ENCODE measurements around the gene ZBTB5.
"Not testable (repeated sequence)": the region's sequence is repeated elsewhere in the genome, so short reads cannot be mapped to it uniquely, and the experiment has no call there.

Gene ZBTB5

GRCh38 chr9:37465249-37466036 is at the start of gene ZBTB5:
Gene ZBTB5, minus strand, starts transcription at chr9:37465450. Its CDS starts 22,899 bp downstream, at chr9:37442551.
- peak within 1 kb of the TSS; percentile 92 for H3K4me3 Mint-ChIP-seq
- intact Hi-C loops (cut with micrococcal nuclease): loop anchor here (1.0 to 2.0 kb wide), 2 partner anchors 20 to 43 kb away; partner anchors contain the start of genes GRHPR and POLR1E
- peak within 1 kb of the TSS; percentile 96 for H3K27ac Mint-ChIP-seq
- no peaks in the 10 kb centered on the region for H3K9me3 Mint-ChIP-seq
- no peaks in the 10 kb centered on the region for H3K27me3 Mint-ChIP-seq
- H3K4me1 Mint-ChIP-seq (ENCODE audit: low read depth): peaks cover 45% of the 10 kb centered on the region
- peaks cover 31% of the 10 kb centered on the region for H3K36me3 Mint-ChIP-seq (ENCODE audit: low read depth)

- no peaks in the 10 kb centered on the region for H3K4me1 Mint-ChIP-seq (ENCODE audit: low read depth)
- H3K9me3 Mint-ChIP-seq: no peaks in the 10 kb centered on the region
- intact Hi-C loops (cut with micrococcal nuclease): no loop called here
- no peak overlapping the region for H3K27ac Mint-ChIP-seq
- H3K36me3 Mint-ChIP-seq (ENCODE audit: low read depth): peaks cover 13% of the 10 kb centered on the region
- no peaks in the 10 kb centered on the region for H3K27me3 Mint-ChIP-seq
- H3K4me3 Mint-ChIP-seq: no peak overlapping the region
Measured at GRCh38 chr9:37514999-37515398, 49.7 kb upstream of the ZBTB5 start.

- not testable (repeated sequence) for H3K4me3 Mint-ChIP-seq
Measured at GRCh38 chr9:37514415-37514814, 49.2 kb upstream of the ZBTB5 start.

GRCh38 chr9:37512437-37512836 is 47.2 kb upstream of the ZBTB5 start:
- Mint-ChIP-seq H3K9me3 (no peaks in the 10 kb centered on the region), H3K36me3 (ENCODE audit: low read depth) (peaks cover 8% of the 10 kb centered on the region), H3K27me3 (no peaks in the 10 kb centered on the region), H3K4me3 (no peak overlapping the region), H3K4me1 (ENCODE audit: low read depth) (no peaks in the 10 kb centered on the region), H3K27ac (no peak overlapping the region)
- intact Hi-C loops (cut with micrococcal nuclease): no loop called here

More at GRCh38 chr9:37514415-37514814, 49.2 kb upstream of the ZBTB5 start:
- H3K9me3 Mint-ChIP-seq; H3K27me3 Mint-ChIP-seq; intact Hi-C loops (cut with micrococcal nuclease); H3K4me1 Mint-ChIP-seq (ENCODE audit: low read depth); H3K27ac Mint-ChIP-seq: not testable (repeated sequence)
- H3K36me3 Mint-ChIP-seq (ENCODE audit: low read depth): peaks cover 12% of the 10 kb centered on the region

- intact Hi-C loops (cut with micrococcal nuclease): no loop called here
- no peaks in the 10 kb centered on the region for H3K27me3 Mint-ChIP-seq
- H3K4me1 Mint-ChIP-seq (ENCODE audit: low read depth): no peaks in the 10 kb centered on the region
- peaks cover 11% of the 10 kb centered on the region for H3K36me3 Mint-ChIP-seq (ENCODE audit: low read depth)
- no peak overlapping the region for H3K27ac Mint-ChIP-seq
- no peak overlapping the region for H3K4me3 Mint-ChIP-seq
- no peaks in the 10 kb centered on the region for H3K9me3 Mint-ChIP-seq
Measured at GRCh38 chr9:37511016-37512010, 46.1 kb upstream of the ZBTB5 start.

GRCh38 chr9:37510053-37510452 is 44.8 kb upstream of the ZBTB5 start:
- H3K36me3 Mint-ChIP-seq (ENCODE audit: low read depth): peaks cover 11% of the 10 kb centered on the region
- H3K27ac Mint-ChIP-seq; H3K9me3 Mint-ChIP-seq; intact Hi-C loops (cut with micrococcal nuclease); H3K4me3 Mint-ChIP-seq; H3K27me3 Mint-ChIP-seq; H3K4me1 Mint-ChIP-seq (ENCODE audit: low read depth): not testable (repeated sequence)

GRCh38 chr9:37509536-37509935 is 44.3 kb upstream of the ZBTB5 start:
- no peak overlapping the region for H3K27ac Mint-ChIP-seq
- intact Hi-C loops (cut with micrococcal nuclease): no loop called here
- H3K36me3 Mint-ChIP-seq (ENCODE audit: low read depth): peaks cover 15% of the 10 kb centered on the region
- no peaks in the 10 kb centered on the region for H3K4me1 Mint-ChIP-seq (ENCODE audit: low read depth)
- no peak overlapping the region for H3K4me3 Mint-ChIP-seq
- no peaks in the 10 kb centered on the region for H3K27me3 Mint-ChIP-seq
- H3K9me3 Mint-ChIP-seq: no peaks in the 10 kb centered on the region

GRCh38 chr9:37508834-37509206 is 43.6 kb upstream of the ZBTB5 start:
- Mint-ChIP-seq H3K4me1 (ENCODE audit: low read depth) (peaks cover 1% of the 10 kb centered on the region), H3K27me3 (no peaks in the 10 kb centered on the region), H3K4me3 (no peak overlapping the region), H3K36me3 (ENCODE audit: low read depth) (peaks cover 22% of the 10 kb centered on the region), H3K27ac (no peak overlapping the region), H3K9me3 (no peaks in the 10 kb centered on the region)
- intact Hi-C loops (cut with micrococcal nuclease): no loop called here

GRCh38 chr9:37508135-37508833 is 43.0 kb upstream of the ZBTB5 start:
- Mint-ChIP-seq H3K36me3 (ENCODE audit: low read depth) (peaks cover 28% of the 10 kb centered on the region), H3K27me3 (no peaks in the 10 kb centered on the region), H3K9me3 (no peaks in the 10 kb centered on the region), H3K4me1 (ENCODE audit: low read depth) (peaks cover 6% of the 10 kb centered on the region), H3K27ac (no peak overlapping the region), H3K4me3 (no peak overlapping the region)
- intact Hi-C loops (cut with micrococcal nuclease): no loop called here

GRCh38 chr9:37507566-37508134 is 42.4 kb upstream of the ZBTB5 start:
- peaks cover 34% of the 10 kb centered on the region for H3K36me3 Mint-ChIP-seq (ENCODE audit: low read depth)
- H3K4me1 Mint-ChIP-seq (ENCODE audit: low read depth): peaks cover 6% of the 10 kb centered on the region
- H3K9me3 Mint-ChIP-seq: no peaks in the 10 kb centered on the region
- no peak overlapping the region for H3K4me3 Mint-ChIP-seq
- no peaks in the 10 kb centered on the region for H3K27me3 Mint-ChIP-seq
- H3K27ac Mint-ChIP-seq: no peak overlapping the region
- intact Hi-C loops (cut with micrococcal nuclease): no loop called here

GRCh38 chr9:37504605-37505004 is 39.4 kb upstream of the ZBTB5 start:
- H3K27ac Mint-ChIP-seq: no peak overlapping the region
- intact Hi-C loops (cut with micrococcal nuclease): no loop called here

GRCh38 chr9:37503736-37504135 is 38.5 kb upstream of the ZBTB5 start:
- Mint-ChIP-seq H3K4me1 (ENCODE audit: low read depth) (peaks cover 6% of the 10 kb centered on the region), H3K4me3 (no peak overlapping the region), H3K27ac (no peak overlapping the region), H3K9me3 (no peaks in the 10 kb centered on the region), H3K36me3 (ENCODE audit: low read depth) (peaks cover 70% of the 10 kb centered on the region), H3K27me3 (no peaks in the 10 kb centered on the region)
- intact Hi-C loops (cut with micrococcal nuclease): no loop called here

More at GRCh38 chr9:37504605-37505004, 39.4 kb upstream of the ZBTB5 start:
- Mint-ChIP-seq H3K4me1 (ENCODE audit: low read depth) (peaks cover 6% of the 10 kb centered on the region), H3K4me3 (no peak overlapping the region), H3K9me3 (no peaks in the 10 kb centered on the region), H3K27me3 (no peaks in the 10 kb centered on the region), H3K36me3 (ENCODE audit: low read depth) (peaks cover 65% of the 10 kb centered on the region)

- H3K4me1 Mint-ChIP-seq (ENCODE audit: low read depth): peaks cover 6% of the 10 kb centered on the region
Measured at GRCh38 chr9:37501957-37502596, 36.8 kb upstream of the ZBTB5 start.

More at GRCh38 chr9:37501957-37502596, 36.8 kb upstream of the ZBTB5 start:
- intact Hi-C loops (cut with micrococcal nuclease): no loop called here
- no peak overlapping the region for H3K27ac Mint-ChIP-seq
- H3K27me3 Mint-ChIP-seq: no peaks in the 10 kb centered on the region
- H3K36me3 Mint-ChIP-seq (ENCODE audit: low read depth): peaks cover 75% of the 10 kb centered on the region
- no peak overlapping the region for H3K4me3 Mint-ChIP-seq
- H3K9me3 Mint-ChIP-seq: no peaks in the 10 kb centered on the region
